BE2C (cell line): ENCODE results near the gene F13A1.

Experiments
- DNase-seq: peaks from one replicate; pipeline ENCODE4 v3.0.0-alpha.2; 2020
- H3K27me3 ChIP-seq: fragments of 250-450 bp; sonication (Bioruptor Pico); 2 replicates; pipeline ENCODE4 v1.5.1; 2020; ENCODE audit warnings: mild to moderate bottlenecking
- H3K36me3 ChIP-seq: fragments of 250-450 bp; sonication (Bioruptor Pico); 2 replicates; pipeline ENCODE4 v1.5.1; 2020; ENCODE audit warnings: mild to moderate bottlenecking
- H3K4me1 ChIP-seq: fragments of 250-450 bp; sonication (Bioruptor Pico); 2 replicates; pipeline ENCODE4 v1.5.1; 2020
- H3K4me3 ChIP-seq: 2 replicates; pipeline ENCODE4 v1.5.1; 2011; ENCODE audit warnings: low read depth, low read length
- H3K9me3 ChIP-seq: fragments of 250-450 bp; sonication (Bioruptor Pico); 2 replicates; pipeline ENCODE4 v1.5.1; 2020
- TF ChIP-seq, protein P1 (sequence below): IDR thresholded peaks from 2 replicates; pipeline ENCODE4 v1.5.1; 2012; ENCODE audit warnings: mild to moderate bottlenecking, low read depth, low read length

F13A1 gene

DNA sequence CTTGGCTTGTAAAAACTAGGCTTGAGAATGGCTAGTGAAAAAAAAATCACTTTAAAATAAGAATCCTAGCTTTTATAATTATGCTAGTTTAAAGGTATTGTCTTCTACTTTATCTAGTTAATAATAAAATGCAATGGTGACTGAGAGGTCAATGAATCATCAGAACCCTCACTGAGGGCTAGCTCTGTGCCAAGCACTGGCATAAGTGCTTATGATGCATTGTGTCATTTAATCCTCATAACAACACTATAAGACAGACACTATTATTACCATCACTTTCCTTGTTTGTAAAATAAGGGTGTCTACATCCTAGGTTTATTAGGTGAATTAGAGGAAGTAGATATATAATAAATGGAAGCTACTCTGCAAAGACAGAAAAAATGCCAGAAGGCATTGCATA is 144.3 kb downstream of the F13A1 start:
- H3K4me1 ChIP-seq: no peaks in the 10 kb centered on the region
- no peak for DNase-seq
- no peaks in the 10 kb centered on the region for H3K27me3 ChIP-seq
- TF ChIP-seq, protein P1, sequence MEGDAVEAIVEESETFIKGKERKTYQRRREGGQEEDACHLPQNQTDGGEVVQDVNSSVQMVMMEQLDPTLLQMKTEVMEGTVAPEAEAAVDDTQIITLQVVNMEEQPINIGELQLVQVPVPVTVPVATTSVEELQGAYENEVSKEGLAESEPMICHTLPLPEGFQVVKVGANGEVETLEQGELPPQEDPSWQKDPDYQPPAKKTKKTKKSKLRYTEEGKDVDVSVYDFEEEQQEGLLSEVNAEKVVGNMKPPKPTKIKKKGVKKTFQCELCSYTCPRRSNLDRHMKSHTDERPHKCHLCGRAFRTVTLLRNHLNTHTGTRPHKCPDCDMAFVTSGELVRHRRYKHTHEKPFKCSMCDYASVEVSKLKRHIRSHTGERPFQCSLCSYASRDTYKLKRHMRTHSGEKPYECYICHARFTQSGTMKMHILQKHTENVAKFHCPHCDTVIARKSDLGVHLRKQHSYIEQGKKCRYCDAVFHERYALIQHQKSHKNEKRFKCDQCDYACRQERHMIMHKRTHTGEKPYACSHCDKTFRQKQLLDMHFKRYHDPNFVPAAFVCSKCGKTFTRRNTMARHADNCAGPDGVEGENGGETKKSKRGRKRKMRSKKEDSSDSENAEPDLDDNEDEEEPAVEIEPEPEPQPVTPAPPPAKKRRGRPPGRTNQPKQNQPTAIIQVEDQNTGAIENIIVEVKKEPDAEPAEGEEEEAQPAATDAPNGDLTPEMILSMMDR: no peak
- H3K9me3 ChIP-seq: no peaks in the 10 kb centered on the region
- H3K4me3 ChIP-seq: no peak overlapping the region
- no peaks in the 10 kb centered on the region for H3K36me3 ChIP-seq

DNA sequence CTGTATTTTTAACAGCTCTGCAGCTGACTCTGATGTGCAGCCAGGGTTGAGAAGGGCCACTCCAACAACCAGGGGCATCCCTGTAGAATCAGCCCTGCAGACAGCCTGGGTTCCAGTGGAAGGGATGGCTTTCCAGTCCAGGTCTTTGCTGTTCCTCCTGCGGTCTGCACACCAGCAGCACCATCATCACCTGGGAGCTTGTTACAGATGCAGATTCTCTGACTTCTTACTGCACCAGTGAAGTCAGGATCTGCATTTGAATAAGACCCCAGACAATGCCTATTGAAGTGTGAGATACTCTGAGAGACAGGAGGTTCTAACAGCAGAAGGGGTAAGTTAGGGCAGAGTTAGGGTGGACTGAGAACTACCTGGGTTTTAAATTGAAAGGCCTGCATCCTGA is 151.3 kb downstream of the F13A1 start:
- Histone ChIP-seq H3K9me3 (no peaks in the 10 kb centered on the region), H3K36me3 (no peaks in the 10 kb centered on the region), H3K4me3 (no peak overlapping the region), H3K27me3 (no peaks in the 10 kb centered on the region), H3K4me1 (no peaks in the 10 kb centered on the region)
- TF ChIP-seq, protein P1: no peak
- no peak for DNase-seq

DNA sequence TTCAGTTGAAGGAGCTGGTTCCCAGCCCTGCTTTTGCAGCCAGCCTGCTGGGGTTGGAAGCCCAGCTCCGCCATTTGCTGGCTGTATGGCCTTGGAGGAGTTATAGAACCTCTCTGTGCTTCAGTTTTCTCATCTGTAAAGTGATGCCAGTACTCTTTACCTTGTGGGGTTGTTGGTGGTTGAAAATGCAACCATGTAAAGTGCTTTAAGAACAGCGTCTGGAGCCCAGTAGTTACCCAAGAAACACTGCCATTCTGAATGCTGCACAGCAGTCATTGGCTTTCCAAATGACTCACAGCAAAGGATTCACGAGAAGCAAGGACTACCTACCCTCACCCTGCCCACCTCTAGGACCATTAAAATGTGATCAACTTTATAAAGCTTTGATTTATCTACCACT is 154.4 kb downstream of the F13A1 start:
- no peak for DNase-seq
- Histone ChIP-seq H3K4me3 (no peak overlapping the region), H3K36me3 (no peaks in the 10 kb centered on the region), H3K4me1 (no peaks in the 10 kb centered on the region), H3K27me3 (no peaks in the 10 kb centered on the region), H3K9me3 (no peaks in the 10 kb centered on the region)
- TF ChIP-seq, protein P1: no peak

DNA sequence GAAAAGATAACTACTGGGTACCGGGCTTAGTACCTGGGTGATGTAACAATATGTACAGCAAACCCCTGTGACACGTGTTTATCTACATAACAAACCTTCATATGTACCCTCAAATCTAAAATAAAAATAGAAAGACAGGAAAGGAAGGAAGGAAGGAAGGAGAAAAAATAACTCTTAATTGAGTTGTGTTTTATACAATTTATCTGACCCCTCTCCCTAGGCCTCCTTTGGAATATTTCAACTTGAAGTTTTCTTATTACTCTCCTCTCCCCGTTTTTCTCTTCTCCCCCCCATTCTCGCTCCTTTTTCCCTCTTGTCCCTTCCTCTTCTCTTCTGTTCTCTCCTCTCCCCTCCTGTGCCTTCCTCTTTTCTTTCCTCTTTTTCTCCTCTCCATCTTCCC is 156.1 kb downstream of the F13A1 start:
- H3K36me3 ChIP-seq: no peaks in the 10 kb centered on the region
- TF ChIP-seq, protein P1: no peak
- H3K4me3 ChIP-seq: no peak overlapping the region
- H3K27me3 ChIP-seq: no peaks in the 10 kb centered on the region
- no peaks in the 10 kb centered on the region for H3K4me1 ChIP-seq
- no peak for DNase-seq
- H3K9me3 ChIP-seq: no peaks in the 10 kb centered on the region

DNA sequence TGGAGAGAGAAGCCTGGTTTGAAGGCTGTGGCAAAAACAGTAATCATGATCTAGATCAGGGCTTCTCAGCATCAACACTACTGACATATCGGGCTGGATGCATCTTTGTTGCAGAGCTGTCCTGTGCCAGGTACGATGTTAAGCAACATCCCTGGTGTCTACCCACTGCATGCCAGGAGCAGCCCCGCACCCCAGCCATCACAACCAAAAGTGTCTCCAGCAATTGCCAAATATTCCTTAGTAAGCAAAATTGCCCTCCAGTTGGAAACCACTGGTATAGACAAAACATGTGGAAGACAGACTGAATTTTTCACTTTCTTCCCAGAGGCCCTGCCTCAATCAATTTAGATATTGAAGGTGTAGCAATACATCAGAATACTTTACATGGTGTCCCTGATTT is 166.1 kb downstream of the F13A1 start:
- no peak overlapping the region for H3K4me3 ChIP-seq
- DNase-seq: no peak
- no peaks in the 10 kb centered on the region for H3K9me3 ChIP-seq
- no peaks in the 10 kb centered on the region for H3K36me3 ChIP-seq
- no peaks in the 10 kb centered on the region; the same call in 1 of the 2 replicates for H3K27me3 ChIP-seq
- H3K4me1 ChIP-seq: no peaks in the 10 kb centered on the region
- TF ChIP-seq, protein P1: no peak

DNA sequence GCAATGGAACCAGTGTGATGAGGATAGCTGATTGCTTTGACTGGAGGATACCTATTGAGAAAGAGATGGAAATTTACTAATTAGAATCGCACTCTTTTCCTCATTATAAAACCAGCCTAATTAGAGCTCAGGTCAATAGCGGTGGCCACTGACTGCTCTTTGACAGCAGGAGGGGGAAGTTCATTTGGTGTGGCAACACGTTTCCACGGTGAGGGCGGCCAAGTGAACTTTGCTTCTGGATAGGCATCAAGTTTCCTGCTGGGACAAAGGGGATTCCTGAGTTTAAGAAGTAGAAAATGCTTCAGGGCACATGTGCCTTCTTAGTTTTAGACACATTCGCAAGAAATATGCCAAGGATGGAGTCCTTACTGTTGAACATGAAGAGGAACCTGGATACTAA is 168.4 kb downstream of the F13A1 start:
- no peak for DNase-seq
- H3K4me3 ChIP-seq: no peak overlapping the region
- no peaks in the 10 kb centered on the region for H3K27me3 ChIP-seq
- TF ChIP-seq, protein P1: no peak
- H3K4me1 ChIP-seq: no peaks in the 10 kb centered on the region
- no peaks in the 10 kb centered on the region for H3K36me3 ChIP-seq
- H3K9me3 ChIP-seq: no peaks in the 10 kb centered on the region
